ENCODE data around the gene GRIA3.
"Not testable (repeated sequence)": the region's sequence is repeated elsewhere in the genome, so short reads cannot be mapped to it uniquely, and the experiment has no call there.

GRIA3 gene

DNA sequence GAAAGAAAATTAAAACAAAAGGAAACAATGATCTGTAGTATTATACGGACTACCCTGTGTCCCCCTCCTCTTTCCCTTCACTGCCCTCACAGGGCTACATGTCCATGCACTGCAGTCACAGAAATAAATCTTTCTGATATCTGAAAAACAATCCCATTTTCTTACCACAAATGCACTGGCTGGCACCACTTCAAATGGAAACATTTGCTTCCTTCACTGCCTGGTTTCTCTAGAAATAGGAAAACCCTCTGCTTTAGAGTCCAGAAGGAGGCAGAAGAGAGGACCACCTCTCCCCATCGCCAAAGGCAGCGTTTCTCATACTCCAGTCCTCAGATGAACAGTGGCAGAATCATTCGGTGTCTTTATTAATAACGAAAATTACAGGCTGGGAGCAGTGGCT, 98.2 kb downstream of the GRIA3 start:
- no peak for TF ChIP-seq ZFX (IDR thresholded peaks at IDR 0.05; ENCODE audit: borderline replicate concordance)
- TF ChIP-seq, protein P1, sequence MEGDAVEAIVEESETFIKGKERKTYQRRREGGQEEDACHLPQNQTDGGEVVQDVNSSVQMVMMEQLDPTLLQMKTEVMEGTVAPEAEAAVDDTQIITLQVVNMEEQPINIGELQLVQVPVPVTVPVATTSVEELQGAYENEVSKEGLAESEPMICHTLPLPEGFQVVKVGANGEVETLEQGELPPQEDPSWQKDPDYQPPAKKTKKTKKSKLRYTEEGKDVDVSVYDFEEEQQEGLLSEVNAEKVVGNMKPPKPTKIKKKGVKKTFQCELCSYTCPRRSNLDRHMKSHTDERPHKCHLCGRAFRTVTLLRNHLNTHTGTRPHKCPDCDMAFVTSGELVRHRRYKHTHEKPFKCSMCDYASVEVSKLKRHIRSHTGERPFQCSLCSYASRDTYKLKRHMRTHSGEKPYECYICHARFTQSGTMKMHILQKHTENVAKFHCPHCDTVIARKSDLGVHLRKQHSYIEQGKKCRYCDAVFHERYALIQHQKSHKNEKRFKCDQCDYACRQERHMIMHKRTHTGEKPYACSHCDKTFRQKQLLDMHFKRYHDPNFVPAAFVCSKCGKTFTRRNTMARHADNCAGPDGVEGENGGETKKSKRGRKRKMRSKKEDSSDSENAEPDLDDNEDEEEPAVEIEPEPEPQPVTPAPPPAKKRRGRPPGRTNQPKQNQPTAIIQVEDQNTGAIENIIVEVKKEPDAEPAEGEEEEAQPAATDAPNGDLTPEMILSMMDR (IDR thresholded peaks at IDR 0.05): no peak
- no peak overlapping the region for H3K27ac ChIP-seq

DNA sequence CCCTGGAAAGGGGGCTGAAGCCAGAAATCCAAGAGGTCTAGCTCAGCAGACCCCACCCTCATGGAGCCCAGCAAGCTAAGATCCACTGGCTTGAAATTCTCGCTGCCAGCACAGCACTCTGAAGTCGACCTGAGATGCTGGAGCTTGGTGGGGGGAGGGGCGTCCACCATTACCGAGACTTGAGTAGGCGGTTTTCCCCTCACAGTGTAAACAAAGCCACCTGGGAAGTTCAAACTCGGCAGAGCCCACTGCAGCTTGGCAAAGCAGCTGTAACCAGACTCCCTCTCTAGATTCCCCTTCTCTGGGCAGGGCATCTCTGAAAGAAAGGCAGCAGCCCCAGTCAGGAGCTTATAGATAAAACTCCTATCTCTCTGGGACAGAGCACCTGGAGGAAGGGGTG, 99.3 kb downstream of the GRIA3 start:
- not testable (repeated sequence) for H3K27ac ChIP-seq

DNA sequence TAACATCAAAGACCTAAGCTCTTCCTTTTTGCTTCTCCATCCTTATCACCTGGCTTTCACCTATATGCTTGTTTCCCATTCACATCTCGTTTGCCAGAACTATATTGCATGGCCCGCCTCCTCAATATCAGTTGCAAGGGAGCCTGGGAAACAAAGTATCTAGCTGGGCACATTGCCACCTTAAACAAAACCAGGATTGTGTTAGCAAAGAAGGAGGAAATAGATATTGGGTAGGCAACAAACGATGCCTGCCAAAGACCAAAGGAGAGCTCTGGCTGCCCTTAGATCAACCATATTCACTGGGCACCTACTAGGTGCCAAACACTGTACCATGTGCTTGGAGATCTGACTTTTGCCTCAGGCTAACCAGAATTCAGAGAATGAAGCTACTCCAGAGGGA, 107.5 kb downstream of the GRIA3 start:
- TF ChIP-seq, protein P1 (IDR thresholded peaks at IDR 0.05): no peak
- TF ChIP-seq ZFX (IDR thresholded peaks at IDR 0.05; ENCODE audit: borderline replicate concordance): no peak
- no peak overlapping the region for H3K27ac ChIP-seq

DNA sequence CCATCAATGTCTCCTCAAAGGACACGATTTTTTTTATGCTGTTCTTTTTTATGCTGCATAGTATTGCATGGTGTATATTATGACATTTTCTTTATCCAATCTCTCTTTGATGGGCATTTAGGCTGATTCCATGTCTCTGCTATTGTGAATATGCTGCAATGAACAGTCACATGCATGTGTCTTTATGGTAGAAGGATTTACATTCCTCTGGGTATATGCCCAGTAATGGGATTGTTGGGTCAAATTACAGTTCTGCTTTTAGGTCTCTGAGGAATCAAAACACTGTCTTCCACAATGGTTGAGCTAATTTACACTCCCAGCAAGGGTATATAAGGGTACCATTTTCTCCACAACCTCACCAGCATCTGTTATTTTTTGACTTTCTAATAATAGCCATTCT, 113.9 kb downstream of the GRIA3 start:
- TF ChIP-seq ZFX (IDR thresholded peaks at IDR 0.05; ENCODE audit: borderline replicate concordance): no peak
- TF ChIP-seq, protein P1 (IDR thresholded peaks at IDR 0.05): no peak
- H3K27ac ChIP-seq: no peak overlapping the region

DNA sequence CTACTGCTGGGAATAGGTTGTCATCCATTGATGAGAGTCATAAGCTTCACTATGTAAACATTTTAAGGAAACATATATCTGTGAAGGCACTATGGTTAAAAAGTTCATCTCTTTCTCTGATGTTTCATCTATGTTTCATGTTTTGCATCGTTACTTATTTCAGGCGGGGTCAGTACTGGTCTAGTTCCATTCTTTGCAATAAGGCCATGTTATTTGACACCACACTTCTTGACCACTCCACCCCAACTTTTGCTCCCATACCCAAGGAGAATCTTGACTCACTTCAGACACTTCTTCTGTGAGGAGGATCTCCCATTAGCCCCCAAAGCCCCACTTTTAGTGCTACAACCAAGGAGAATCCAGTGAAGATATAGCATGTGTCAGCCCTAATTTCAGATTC, 119.4 kb downstream of the GRIA3 start:
- TF ChIP-seq, protein P1 (IDR thresholded peaks at IDR 0.05): no peak
- no peak for TF ChIP-seq ZFX (IDR thresholded peaks at IDR 0.05; ENCODE audit: borderline replicate concordance)
- no peak overlapping the region for H3K27ac ChIP-seq

DNA sequence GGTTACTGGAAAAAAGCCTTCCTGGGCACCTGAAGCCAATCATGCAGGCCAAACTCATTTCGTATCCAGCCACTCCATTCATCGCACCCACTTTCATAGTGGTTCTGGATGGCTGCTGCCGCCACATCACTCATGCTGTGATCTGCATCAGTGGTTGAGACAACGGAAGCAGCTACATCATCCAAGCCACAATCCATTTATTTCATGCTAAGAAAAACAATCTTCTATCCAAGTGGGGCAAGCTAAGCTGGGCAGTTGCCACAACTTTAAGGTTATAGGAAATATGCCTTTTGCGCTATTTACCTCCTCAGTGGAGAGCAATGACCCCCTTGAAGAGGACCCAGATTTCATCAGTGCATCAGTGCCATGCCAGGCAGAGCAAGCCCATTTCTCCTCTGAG, 124.6 kb downstream of the GRIA3 start:
- TF ChIP-seq, protein P1 (IDR thresholded peaks at IDR 0.05): no peak
- TF ChIP-seq ZFX (IDR thresholded peaks at IDR 0.05; ENCODE audit: borderline replicate concordance): no peak
- no peak overlapping the region for H3K27ac ChIP-seq

DNA sequence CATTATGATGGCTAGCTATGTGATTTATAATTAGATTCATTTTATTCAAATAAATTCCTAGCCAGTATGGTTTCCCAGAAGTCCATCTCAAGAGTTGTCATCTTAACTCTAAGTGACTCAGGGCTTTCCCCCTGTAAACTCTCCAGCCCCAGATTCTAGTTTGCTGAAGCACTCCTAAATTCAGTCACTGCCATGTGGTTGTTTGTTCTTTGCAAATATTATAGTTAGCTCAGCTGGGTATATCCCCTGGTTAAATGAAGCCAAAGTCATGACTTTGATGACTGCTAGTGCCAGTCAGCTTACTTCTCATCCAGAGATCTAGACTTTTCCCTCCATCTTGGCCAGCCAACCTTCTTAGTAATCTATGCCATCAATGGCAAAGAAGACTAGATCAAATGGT, 126.0 kb downstream of the GRIA3 start:
- no peak for TF ChIP-seq ZFX (IDR thresholded peaks at IDR 0.05; ENCODE audit: borderline replicate concordance)
- H3K27ac ChIP-seq: peak overlapping the region; percentile 30; the same call in 1 of the 2 replicates

DNA sequence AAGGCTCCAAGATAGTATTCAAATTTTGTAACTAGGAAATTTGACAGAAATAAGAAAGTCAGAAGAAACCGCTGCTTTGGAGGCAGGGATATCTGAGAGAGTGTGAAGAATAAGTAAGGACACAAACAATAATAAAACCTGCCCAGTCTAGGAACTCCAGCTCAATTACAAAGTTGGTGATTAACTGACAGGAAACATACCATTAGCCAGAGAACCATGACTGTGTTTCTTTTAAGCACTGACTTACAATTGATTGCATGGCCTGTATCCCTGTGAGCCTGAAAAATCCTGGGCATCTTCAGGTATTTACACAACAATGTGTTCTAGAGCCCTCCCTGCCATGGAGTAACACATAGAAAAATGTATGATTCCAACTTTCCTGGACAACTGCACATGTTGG, 127.4 kb downstream of the GRIA3 start:
- no peak for TF ChIP-seq ZFX (IDR thresholded peaks at IDR 0.05; ENCODE audit: borderline replicate concordance)
- TF ChIP-seq, protein P1 (IDR thresholded peaks at IDR 0.05): no peak
- no peak overlapping the region for H3K27ac ChIP-seq
